K562 (cell line): ENCODE measurements around the gene MRRF. TPM values are rescaled to one million over a fixed set of nuclear protein-coding genes. Genes with fewer than 3 reads are reported as not detected.
A peak's percentile ranks its signal among the peaks of the same experiment; 100 is the strongest.

Source experiments
- AFF4 ChIP-seq: sonication (generic); formaldehyde crosslinking; IDR thresholded peaks from 2 replicates; pipeline ENCODE4 v1.8.0; 2023; ENCODE audit warnings: mild to moderate bottlenecking, missing genetic modification reagents
- DPF2 ChIP-seq: fragments of 450-650 bp; IDR thresholded peaks from 2 replicates; pipeline ENCODE4 v1.6.1; 2016
- EP400 ChIP-seq: fragments of 450-650 bp; IDR thresholded peaks from 2 replicates; pipeline ENCODE4 v1.6.1; 2017; ENCODE audit warnings: antibody characterized with exemption, mild to moderate bottlenecking, moderate library complexity
- FOXP1 ChIP-seq: sonication (generic); formaldehyde crosslinking; IDR thresholded peaks from 2 replicates; pipeline ENCODE4 v1.8.0; 2022; ENCODE audit warnings: mild to moderate bottlenecking, missing genetic modification reagents
- KLF10 ChIP-seq: fragments of 250-450 bp; sonication (Bioruptor Pico); IDR thresholded peaks from 2 replicates; pipeline ENCODE4 v1.6.1; 2021; ENCODE audit warnings: matching md5 sums
- MLLT1 ChIP-seq, 2 experiments: fragments of 450-650 bp; IDR thresholded peaks; 2 replicates each; pipeline ENCODE4 v1.6.1; 2016
- MTA1 ChIP-seq: fragments of 450-650 bp; IDR thresholded peaks from 2 replicates; pipeline ENCODE4 v1.6.1; 2017; ENCODE audit warnings: borderline replicate concordance
- NCOA6 ChIP-seq: fragments of 450-650 bp; IDR thresholded peaks from 2 replicates; pipeline ENCODE4 v1.6.1; 2017; ENCODE audit warnings: mild to moderate bottlenecking
- NELFE ChIP-seq: IDR thresholded peaks from 2 replicates; pipeline ENCODE4 v1.6.1; 2011; ENCODE audit warnings: mild to moderate bottlenecking; ENCODE audit not compliant: insufficient read depth, insufficient read length
- NFE2L1 ChIP-seq: fragments of 450-650 bp; IDR thresholded peaks from 2 replicates; pipeline ENCODE4 v1.6.1; 2016; ENCODE audit warnings: missing genetic modification characterization, low read depth, mild to moderate bottlenecking, missing compliant biosample characterization, moderate library complexity, borderline replicate concordance
- PATZ1 ChIP-seq: fragments of 250-450 bp; sonication (Bioruptor Pico); IDR thresholded peaks from 2 replicates; pipeline ENCODE4 v1.5.0; 2020; ENCODE audit warnings: mild to moderate bottlenecking, borderline replicate concordance
- POLR2AphosphoS2 ChIP-seq: IDR thresholded peaks from 2 replicates; pipeline ENCODE4 v1.6.1; 2012; ENCODE audit warnings: low read length, improper control_type of control experiment
- RBM17 ChIP-seq: fragments of 200-400 bp; formaldehyde crosslinking; IDR thresholded peaks from 2 replicates; pipeline ENCODE4 v1.6.1; 2017; ENCODE audit warnings: low read depth, mild to moderate bottlenecking, low read length, borderline replicate concordance
- SMARCA4 ChIP-seq: fragments of 450-650 bp; IDR thresholded peaks from 2 replicates; pipeline ENCODE4 v1.6.1; 2016
- TSC22D4 ChIP-seq: fragments of 450-650 bp; IDR thresholded peaks from 2 replicates; pipeline ENCODE4 v1.6.1; 2016; ENCODE audit warnings: missing genetic modification characterization, missing biosample characterization, control low read depth
- ZBTB12 ChIP-seq: fragments of 250-450 bp; sonication (Bioruptor Pico); IDR thresholded peaks from 2 replicates; pipeline ENCODE4 v1.4.0; 2020
- ZNF140 ChIP-seq: fragments of 250-450 bp; sonication (Bioruptor Pico); IDR thresholded peaks from 2 replicates; pipeline ENCODE4 v1.8.0; 2021; ENCODE audit warnings: moderate library complexity, mild to moderate bottlenecking, inconsistent platforms
- ZNF584 ChIP-seq: fragments of 200-800 bp; sonication (Bioruptor generic); IDR thresholded peaks from 2 replicates; pipeline ENCODE4 v1.6.1; 2016; ENCODE audit warnings: low read depth, mild to moderate bottlenecking, missing genetic modification characterization, missing compliant biosample characterization
- polyA plus RNA-seq, 8 experiments: library from polyadenylated mRNA; depleted of rRNA in 4 of 8; stranded (reverse) in 5 of 8; unstranded in 3 of 8; fragments of >200 nt; fragmentation: Nextera tagmentation in 2 of 8; fragmentation: Illumina TruSeq in 1 of 8; extraction: Ambion mirVana in 2 of 8; extraction: Trizol in 1 of 8; gene quantifications; 2 replicates each; pipeline versions ENCODE4 v1.2.1 to v1.2.3, GENCODE V29; 2011 to 2014; ENCODE audit warnings: inconsistent platforms in 1 of 8, missing spikeins in 1 of 8
- total RNA-seq, 7 experiments: library from RNA; depleted of rRNA in 6 of 7; stranded (reverse); fragments of >200 nt in 6 of 7; fragmentation: Illumina TruSeq in 2 of 7; extraction: Trizol in 2 of 7; gene quantifications; 2 replicates each; pipeline versions ENCODE4 v1.2.1 to v1.2.3, GENCODE V29; 2011 to 2021; ENCODE audit warnings: low replicate concordance in 1 of 7
- TF ChIP-seq, protein P1 (sequence below), 3 experiments: fragments of 200-800 bp in 1 of 3; sonication (Bioruptor generic) in 1 of 3; sonication (generic) in 1 of 3; formaldehyde crosslinking in 1 of 3; IDR thresholded peaks; 2 replicates each; pipeline versions ENCODE4 v1.6.1 to v1.8.0; 2016 to 2022; ENCODE audit warnings: mild to moderate bottlenecking in 2 of 3, missing compliant biosample characterization in 2 of 3, missing genetic modification characterization in 2 of 3, missing genetic modification reagents in 1 of 3

The MRRF gene
- total and polyA plus RNA-seq, 9 of the 15 experiments (the other 6 are each of a cell fraction or from before 2014, with no cell fraction given) = 55.0 to 105 (median 81.2) TPM

GRCh38 chr9:122265149-122265915 lies 650 bp downstream of the MRRF start (continued):
- TF ChIP-seq MTA1 (peak; percentile 20), ZBTB12 (CRISPR knock-in tag) (no peak), NCOA6 (no peak), POLR2AphosphoS2 (no peak), KLF10 (no peak), DPF2 (no peak), NELFE (no peak), TSC22D4 (no peak), NFE2L1 (tag) (no peak), FOXP1 (CRISPR knock-in tag) (no peak), RBM17 (no peak), AFF4 (CRISPR knock-in tag) (no peak), ZNF140 (CRISPR knock-in tag) (no peak), EP400 (no peak; the same call in 1 of the 2 replicates), PATZ1 (no peak), MLLT1 (IDR thresholded peaks at IDR 0.05) (no peak), ZNF584 (CRISPR knock-in tag) (no peak), SMARCA4 (no peak)
- TF ChIP-seq, protein P1, sequence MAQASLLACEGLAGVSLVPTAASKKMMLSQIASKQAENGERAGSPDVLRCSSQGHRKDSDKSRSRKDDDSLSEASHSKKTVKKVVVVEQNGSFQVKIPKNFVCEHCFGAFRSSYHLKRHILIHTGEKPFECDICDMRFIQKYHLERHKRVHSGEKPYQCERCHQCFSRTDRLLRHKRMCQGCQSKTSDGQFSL (CRISPR knock-in tag; IDR thresholded peaks at IDR 0.05) = no peak
- TF ChIP-seq, protein P1 (tag; IDR thresholded peaks at IDR 0.05) = no peak
